Astrocyte (in vitro differentiated cells and primary cell): ENCODE measurements around the gene MICALL2. TPM values are rescaled to one million over a fixed set of nuclear protein-coding genes. Genes with fewer than 3 reads are reported as not detected.

ENCODE experiments used
- DNase-seq: peaks from one replicate; pipeline ENCODE4 v3.0.0-alpha.2; 2010; ENCODE audit warnings: low read depth
- FAIRE-seq: peaks from 2 replicates; lab custom pipeline; 2011; peaks lifted over from hg19 to GRCh38; lab: Jason Lieb, UNC
- H2AFZ ChIP-seq: 2 replicates; pipeline ENCODE4 v1.6.0; 2012; ENCODE audit warnings: low read depth, low read length, inconsistent platforms
- H3K27ac ChIP-seq: 2 replicates; pipeline ENCODE4 v1.5.1; 2011; ENCODE audit warnings: low read depth, low read length, inconsistent platforms
- H3K27me3 ChIP-seq: 2 replicates; pipeline ENCODE4 v1.6.0; 2011; ENCODE audit warnings: low read length, inconsistent platforms; ENCODE audit not compliant: insufficient read depth
- H3K36me3 ChIP-seq: 2 replicates; pipeline ENCODE4 v1.5.1; 2011; ENCODE audit warnings: low read length, inconsistent platforms; ENCODE audit not compliant: insufficient read depth
- H3K4me1 ChIP-seq: 2 replicates; pipeline ENCODE4 v1.5.1; 2011; ENCODE audit warnings: low read length, inconsistent platforms; ENCODE audit not compliant: insufficient read depth
- H3K4me2 ChIP-seq: 2 replicates; pipeline ENCODE4 v1.6.0; 2012; ENCODE audit warnings: low read length, inconsistent platforms
- H3K4me3 ChIP-seq: 2 replicates; pipeline ENCODE4 v1.5.1; 2011; ENCODE audit warnings: low read depth, mild to moderate bottlenecking, low read length, inconsistent platforms; ENCODE audit not compliant: insufficient read depth
- H3K79me2 ChIP-seq: 2 replicates; pipeline ENCODE4 v1.6.0; 2012; ENCODE audit warnings: mild to moderate bottlenecking, low read length, inconsistent platforms; ENCODE audit not compliant: insufficient read depth
- H3K9ac ChIP-seq: 2 replicates; pipeline ENCODE4 v1.6.0; 2012; ENCODE audit warnings: mild to moderate bottlenecking, low read length, inconsistent platforms
- H3K9me3 ChIP-seq: 2 replicates; pipeline ENCODE4 v1.5.1; 2012; ENCODE audit warnings: low read depth, mild to moderate bottlenecking, low read length, inconsistent platforms; ENCODE audit not compliant: insufficient read depth
- H4K20me1 ChIP-seq: 2 replicates; pipeline ENCODE4 v1.6.0; 2012; ENCODE audit warnings: low read length, inconsistent platforms; ENCODE audit not compliant: insufficient read depth
- H3K27ac Mint-ChIP-seq: one replicate; pipeline ENCODE4 v1.8.0; 2021; ENCODE audit warnings: mild to moderate bottlenecking, mixed read lengths; ENCODE audit not compliant: unreplicated experiment
- H3K27me3 Mint-ChIP-seq: one replicate; pipeline ENCODE4 v1.8.0; 2021; ENCODE audit warnings: low read depth, mixed read lengths; ENCODE audit not compliant: unreplicated experiment
- H3K36me3 Mint-ChIP-seq: one replicate; pipeline ENCODE4 v1.8.0; 2021; ENCODE audit warnings: low read depth, mixed read lengths; ENCODE audit not compliant: unreplicated experiment
- H3K4me1 Mint-ChIP-seq: one replicate; pipeline ENCODE4 v1.8.0; 2021; ENCODE audit warnings: low read depth, mixed read lengths; ENCODE audit not compliant: unreplicated experiment
- H3K4me3 Mint-ChIP-seq: one replicate; pipeline ENCODE4 v1.8.0; 2021; ENCODE audit warnings: mild to moderate bottlenecking, moderate library complexity, mixed read lengths; ENCODE audit not compliant: unreplicated experiment
- H3K9me3 Mint-ChIP-seq: one replicate; pipeline ENCODE4 v1.8.0; 2021; ENCODE audit warnings: mild to moderate bottlenecking, mixed read lengths; ENCODE audit not compliant: unreplicated experiment
- CTCF ChIP-seq: IDR thresholded peaks from 2 replicates; pipeline ENCODE4 v1.5.1; 2011; ENCODE audit warnings: low read depth, mild to moderate bottlenecking, inconsistent platforms, low read length, moderate library complexity; ENCODE audit not compliant: insufficient read depth
- EZH2 ChIP-seq: IDR thresholded peaks from 2 replicates; pipeline ENCODE4 v1.6.1; 2012; ENCODE audit warnings: mild to moderate bottlenecking, low read length, inconsistent platforms; ENCODE audit not compliant: insufficient read depth
- total RNA-seq: library from RNA; stranded (reverse); gene quantifications from 2 replicates; pipeline ENCODE4 v1.2.1, GENCODE V29; 2021

MICALL2 gene
- total RNA-seq, 1 donor from 2014 or later: 43.4 TPM

DNA sequence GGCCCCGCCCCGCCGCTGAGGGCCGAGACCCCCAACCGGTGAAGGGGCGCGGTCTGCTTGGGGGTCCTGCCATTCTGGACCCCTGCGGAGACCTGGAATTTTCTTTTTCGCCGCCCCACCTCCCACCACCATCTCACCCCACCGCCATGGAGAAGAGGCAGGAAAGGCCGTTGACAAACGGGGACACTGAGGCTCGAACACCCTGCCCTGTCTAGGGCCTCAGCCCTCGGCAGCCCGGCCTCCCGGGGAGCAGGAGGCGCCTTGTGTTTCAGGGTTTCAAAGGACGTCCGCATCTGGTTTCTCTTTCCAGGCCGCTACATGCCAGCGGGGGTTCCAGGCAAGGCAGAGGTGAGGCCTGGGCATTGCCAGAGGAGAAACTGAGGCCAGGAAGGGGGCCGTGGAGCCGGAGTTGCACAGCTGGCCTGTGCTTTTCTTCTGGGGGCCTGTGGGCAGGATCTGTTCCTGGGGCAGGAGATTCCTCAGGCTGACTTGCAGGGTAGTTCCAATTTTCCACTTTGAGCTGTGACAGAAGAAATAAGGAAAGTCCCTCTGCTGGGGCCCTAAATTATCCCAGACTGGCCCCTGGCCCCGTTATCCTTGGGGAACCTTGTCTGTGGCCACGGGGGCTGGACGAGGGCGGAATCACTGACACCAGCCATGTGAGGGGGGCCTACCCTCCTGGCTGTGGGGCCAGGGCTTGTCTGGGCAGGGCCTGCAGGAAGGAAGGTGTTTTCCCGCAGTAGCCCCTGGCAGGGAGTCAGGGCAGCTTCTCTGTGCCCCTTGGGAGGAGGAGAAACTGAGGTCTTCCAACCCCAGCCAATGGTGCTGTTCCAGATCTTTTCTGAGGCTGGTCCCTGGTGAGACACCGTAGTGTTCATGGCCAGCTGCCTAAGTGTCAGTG lies 900 bp upstream of the MICALL2 start:
- TF ChIP-seq EZH2: no peak
- TF ChIP-seq CTCF: no peak
- Mint-ChIP-seq H3K36me3 (peaks cover 2% of the 10 kb centered on the region), H3K4me1 (peaks cover 5% of the 10 kb centered on the region), H3K9me3 (no peaks in the 10 kb centered on the region), H3K4me3 (peak overlapping the region; percentile 45), H3K27ac (no peak overlapping the region), H3K27me3 (no peaks in the 10 kb centered on the region)
- Histone ChIP-seq H3K36me3 (no peaks in the 10 kb centered on the region), H3K27ac (peak overlapping the region; percentile 45), H3K4me3 (peak overlapping the region; percentile 55), H4K20me1 (peaks cover 34% of the 10 kb centered on the region), H3K4me2 (peak overlapping the region; percentile 83), H3K79me2 (peaks cover 39% of the 10 kb centered on the region), H3K9me3 (no peaks in the 10 kb centered on the region), H3K27me3 (no peaks in the 10 kb centered on the region), H3K9ac (peak overlapping the region; percentile 38), H2AFZ (peak overlapping the region; percentile 82), H3K4me1 (peaks cover 32% of the 10 kb centered on the region)
- DNase-seq: no peak
- no peak for FAIRE-seq

GRCh38 chr7:1459512-1459892 lies 232 bp upstream of the MICALL2 start:
- H3K9me3 Mint-ChIP-seq: no peaks in the 10 kb centered on the region
- FAIRE-seq (no peak), DNase-seq (peak; percentile 89)
- Histone ChIP-seq H3K79me2 (peaks cover 45% of the 10 kb centered on the region), H3K27ac (no peak overlapping the region), H2AFZ (no peak overlapping the region), H3K9me3 (no peaks in the 10 kb centered on the region), H3K9ac (peak overlapping the region; percentile 97), H3K4me1 (peaks cover 39% of the 10 kb centered on the region), H3K36me3 (no peaks in the 10 kb centered on the region), H3K4me2 (peak overlapping the region; percentile 100), H3K4me3 (no peak overlapping the region), H3K27me3 (no peaks in the 10 kb centered on the region), H4K20me1 (peaks cover 41% of the 10 kb centered on the region)
- TF ChIP-seq CTCF (no peak), EZH2 (no peak)
- no peak overlapping the region for H3K4me3 Mint-ChIP-seq
- H3K36me3 Mint-ChIP-seq: peaks cover 2% of the 10 kb centered on the region
- no peaks in the 10 kb centered on the region for H3K27me3 Mint-ChIP-seq
- H3K4me1 Mint-ChIP-seq: peaks cover 5% of the 10 kb centered on the region
- no peak overlapping the region for H3K27ac Mint-ChIP-seq
